WERI-Rb-1 (cell line): ENCODE results near the gene INPP5F.
"Not testable (repeated sequence)": the region's sequence is repeated elsewhere in the genome, so short reads cannot be mapped to it uniquely, and the experiment has no call there.

Experiments
- DNase-seq: peaks from one replicate; pipeline ENCODE4 v3.0.0-alpha.2; 2020
- H3K27ac ChIP-seq: fragments of 250-450 bp; sonication (Bioruptor Pico); 2 replicates; pipeline ENCODE4 v1.5.1; 2020; ENCODE audit warnings: mild to moderate bottlenecking, moderate library complexity
- H3K27me3 ChIP-seq: fragments of 250-450 bp; sonication (Bioruptor Pico); 2 replicates; pipeline ENCODE4 v1.5.1; 2021; ENCODE audit warnings: mild to moderate bottlenecking, low read depth, moderate library complexity; ENCODE audit not compliant: insufficient read depth, severe bottlenecking
- H3K36me3 ChIP-seq: fragments of 250-450 bp; sonication (Bioruptor Pico); 2 replicates; pipeline ENCODE4 v1.5.1; 2020; ENCODE audit warnings: mild to moderate bottlenecking, moderate library complexity
- H3K4me3 ChIP-seq: 2 replicates; pipeline ENCODE4 v1.5.1; 2011; ENCODE audit warnings: low read depth, mild to moderate bottlenecking, control low read depth, low read length
- H3K9me3 ChIP-seq: fragments of 250-450 bp; sonication (Bioruptor Pico); 2 replicates; pipeline ENCODE4 v1.5.1; 2021; ENCODE audit warnings: mild to moderate bottlenecking, moderate library complexity; ENCODE audit not compliant: severe bottlenecking
- CTCF ChIP-seq: IDR thresholded peaks from 2 replicates; pipeline ENCODE4 v1.5.1; 2011; ENCODE audit warnings: low read depth, mild to moderate bottlenecking, control low read depth, inconsistent platforms, low read length

Gene INPP5F

GRCh38 chr10:119862524-119862923, 136.7 kb downstream of the INPP5F start:
- TF ChIP-seq CTCF = no peak
- H3K27me3 ChIP-seq = no peaks in the 10 kb centered on the region
- H3K4me3 ChIP-seq = no peak overlapping the region
- peaks cover 35% of the 10 kb centered on the region for H3K36me3 ChIP-seq
- DNase-seq = no peak
- H3K27ac ChIP-seq = no peak overlapping the region
- H3K9me3 ChIP-seq = no peaks in the 10 kb centered on the region

GRCh38 chr10:119863951-119864565, 138.2 kb downstream of the INPP5F start:
- Histone ChIP-seq H3K4me3 (no peak overlapping the region), H3K27me3 (no peaks in the 10 kb centered on the region), H3K9me3 (no peaks in the 10 kb centered on the region), H3K27ac (no peak overlapping the region), H3K36me3 (peaks cover 27% of the 10 kb centered on the region)
- no peak for TF ChIP-seq CTCF
- DNase-seq = no peak

GRCh38 chr10:119865699-119866240, 139.9 kb downstream of the INPP5F start:
- Histone ChIP-seq H3K27me3 (no peaks in the 10 kb centered on the region), H3K36me3 (peaks cover 31% of the 10 kb centered on the region), H3K27ac (no peak overlapping the region), H3K9me3 (no peaks in the 10 kb centered on the region), H3K4me3 (no peak overlapping the region)
- no peak for TF ChIP-seq CTCF
- no peak for DNase-seq

- Histone ChIP-seq H3K4me3 (no peak overlapping the region), H3K27ac (no peak overlapping the region), H3K9me3 (no peaks in the 10 kb centered on the region), H3K36me3 (peaks cover 30% of the 10 kb centered on the region), H3K27me3 (no peaks in the 10 kb centered on the region)
- no peak for TF ChIP-seq CTCF
- DNase-seq = no peak
Measured at GRCh38 chr10:119867317-119867716, 141.5 kb downstream of the INPP5F start.

GRCh38 chr10:119869398-119869797, 143.5 kb downstream of the INPP5F start:
- not testable (repeated sequence) for H3K27ac ChIP-seq, H3K4me3 ChIP-seq, H3K27me3 ChIP-seq, H3K9me3 ChIP-seq, DNase-seq
- peaks cover 29% of the 10 kb centered on the region for H3K36me3 ChIP-seq

GRCh38 chr10:119871881-119872609, 146.2 kb downstream of the INPP5F start:
- no peaks in the 10 kb centered on the region for H3K27me3 ChIP-seq
- peak overlapping the region; percentile 96 for H3K27ac ChIP-seq

More at GRCh38 chr10:119871881-119872609, 146.2 kb downstream of the INPP5F start:
- no peaks in the 10 kb centered on the region for H3K9me3 ChIP-seq
- DNase-seq = peak; percentile 66
- H3K36me3 ChIP-seq = peaks cover 5% of the 10 kb centered on the region
- H3K4me3 ChIP-seq = peak overlapping the region; percentile 71
- no peak for TF ChIP-seq CTCF
